ENCODE data around the gene HS3ST4.

GRCh38 chr16:25750488-25751216 is 58.9 kb downstream of the HS3ST4 start:
- TF ChIP-seq, protein P1, sequence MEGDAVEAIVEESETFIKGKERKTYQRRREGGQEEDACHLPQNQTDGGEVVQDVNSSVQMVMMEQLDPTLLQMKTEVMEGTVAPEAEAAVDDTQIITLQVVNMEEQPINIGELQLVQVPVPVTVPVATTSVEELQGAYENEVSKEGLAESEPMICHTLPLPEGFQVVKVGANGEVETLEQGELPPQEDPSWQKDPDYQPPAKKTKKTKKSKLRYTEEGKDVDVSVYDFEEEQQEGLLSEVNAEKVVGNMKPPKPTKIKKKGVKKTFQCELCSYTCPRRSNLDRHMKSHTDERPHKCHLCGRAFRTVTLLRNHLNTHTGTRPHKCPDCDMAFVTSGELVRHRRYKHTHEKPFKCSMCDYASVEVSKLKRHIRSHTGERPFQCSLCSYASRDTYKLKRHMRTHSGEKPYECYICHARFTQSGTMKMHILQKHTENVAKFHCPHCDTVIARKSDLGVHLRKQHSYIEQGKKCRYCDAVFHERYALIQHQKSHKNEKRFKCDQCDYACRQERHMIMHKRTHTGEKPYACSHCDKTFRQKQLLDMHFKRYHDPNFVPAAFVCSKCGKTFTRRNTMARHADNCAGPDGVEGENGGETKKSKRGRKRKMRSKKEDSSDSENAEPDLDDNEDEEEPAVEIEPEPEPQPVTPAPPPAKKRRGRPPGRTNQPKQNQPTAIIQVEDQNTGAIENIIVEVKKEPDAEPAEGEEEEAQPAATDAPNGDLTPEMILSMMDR (IDR thresholded peaks at IDR 0.05; ENCODE audit: poor library complexity, severe bottlenecking), result no peak
- TF ChIP-seq MXI1 (conservative IDR thresholded peaks at IDR 0.05; ENCODE audit: poor library complexity, severe bottlenecking), result no peak
- no peak for TF ChIP-seq SMC3 (conservative IDR thresholded peaks at IDR 0.05; ENCODE audit: poor library complexity)
- TF ChIP-seq TAF1 (IDR thresholded peaks at IDR 0.05; ENCODE audit: low read depth), result no peak
- TF ChIP-seq POLR2AphosphoS5 (IDR thresholded peaks at IDR 0.05), result no peak
- no peak for TF ChIP-seq EP300 (conservative IDR thresholded peaks at IDR 0.05; ENCODE audit: poor library complexity, severe bottlenecking)
- no peak for TF ChIP-seq EZH2 (IDR thresholded peaks at IDR 0.05; ENCODE audit: borderline replicate concordance, insufficient read depth, low read length, poor library complexity, severe bottlenecking)

Data from neural cell (in vitro differentiated cells).